GM19240 (cell line): ENCODE results near the gene NUP98.
"Not testable (repeated sequence)": the region's sequence is repeated elsewhere in the genome, so short reads cannot be mapped to it uniquely, and the experiment has no call there.

Source experiments
- DNase-seq: peaks from one replicate; pipeline ENCODE4 v3.0.0; 2011; ENCODE audit warnings: low spot score; ENCODE audit not compliant: insufficient read length

NUP98 gene

DNA sequence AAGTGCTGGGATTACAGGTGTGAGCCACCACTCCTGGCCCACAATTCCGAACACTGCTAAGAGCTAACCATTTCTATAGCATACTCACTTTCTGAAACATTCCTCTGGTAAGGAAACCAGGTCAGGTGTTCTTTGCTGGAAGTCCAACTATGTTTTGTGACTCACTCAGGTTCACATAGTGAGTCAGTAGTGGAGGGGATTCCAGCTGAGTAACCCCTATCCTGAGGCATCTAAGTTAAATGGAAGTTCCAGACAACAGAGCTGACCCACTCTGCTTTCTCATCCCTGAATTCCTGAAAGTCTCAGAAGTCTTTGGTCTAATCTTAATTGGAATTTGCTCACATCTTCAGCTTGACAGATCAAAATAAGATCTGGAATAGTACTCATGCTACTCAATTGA lies 123.2 kb downstream of the NUP98 start:
- DNase-seq: no peak

GRCh38 chr11:3671334-3672254 lies 125.8 kb downstream of the NUP98 start, which contains the start of gene CHRNA10:
Gene CHRNA10 (minus strand): TSS chr11:3671384. CDS start chr11:3671312, 72 bp downstream.
- DNase-seq: no peak

- DNase-seq: no peak
Measured at GRCh38 chr11:3669742-3670183, 127.6 kb downstream of the NUP98 start.

GRCh38 chr11:3669128-3669527 lies 128.2 kb downstream of the NUP98 start:
- no peak for DNase-seq

- no peak for DNase-seq
Measured at GRCh38 chr11:3667149-3668035, 130.0 kb downstream of the NUP98 start.

DNA sequence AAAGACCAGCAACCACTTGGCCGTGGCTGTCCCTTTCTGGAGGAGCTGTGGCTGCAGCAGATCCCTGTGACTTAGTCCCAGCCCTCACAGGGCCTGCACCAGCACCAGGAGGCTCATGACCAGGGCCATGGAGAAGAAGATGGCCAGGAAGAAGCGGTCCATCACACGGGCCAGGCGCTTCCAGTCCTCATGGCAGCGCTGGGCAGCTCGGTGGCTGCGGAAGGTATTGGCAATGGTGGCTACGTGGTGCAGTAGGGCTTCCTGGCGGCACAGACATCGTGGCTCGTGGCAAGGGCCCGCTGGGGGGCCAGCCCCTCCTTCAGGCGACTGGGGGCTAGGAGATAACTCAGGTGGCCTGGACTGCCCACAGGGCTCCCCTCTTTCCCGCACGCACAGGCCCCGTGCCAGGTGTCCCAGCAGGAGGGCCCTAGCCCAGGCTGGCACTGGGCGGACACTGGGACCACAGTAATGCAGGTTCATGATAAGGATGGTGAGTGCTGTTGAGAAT lies 131.3 kb downstream of the NUP98 start:
- DNase-seq: no peak

DNA sequence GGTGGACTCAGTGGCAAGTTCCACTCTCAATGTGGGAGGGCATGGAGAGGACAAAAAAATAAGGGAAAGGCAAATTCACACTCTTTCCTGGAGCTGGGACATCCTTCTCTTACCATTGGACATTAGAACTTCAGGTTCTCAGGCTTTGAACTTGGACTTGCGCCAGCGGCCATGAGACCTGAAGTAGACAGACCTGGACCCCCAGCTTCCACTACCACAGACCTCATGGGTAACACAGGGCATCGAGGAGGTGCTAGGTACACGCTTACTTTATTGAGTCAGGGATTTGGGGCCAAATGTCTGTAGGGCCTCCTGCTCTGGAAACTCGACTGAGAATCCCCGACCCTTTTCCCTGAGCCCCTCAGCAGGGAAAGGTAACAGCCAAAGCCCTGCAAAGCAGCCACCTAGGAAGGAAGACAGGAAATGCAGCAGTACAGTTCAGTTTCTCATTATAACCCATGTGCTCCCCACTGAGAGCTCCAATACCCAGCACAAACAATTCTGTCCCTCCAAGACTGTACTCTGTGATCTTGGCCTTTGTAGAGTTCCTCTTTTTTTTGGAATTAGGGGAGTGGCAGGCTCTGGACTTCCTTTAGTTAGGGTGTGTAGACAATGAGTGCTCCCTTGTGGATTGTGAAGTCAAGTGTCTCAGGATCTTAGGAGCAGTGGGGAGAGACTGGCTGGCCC lies 131.9 kb downstream of the NUP98 start:
- no peak for DNase-seq

DNA sequence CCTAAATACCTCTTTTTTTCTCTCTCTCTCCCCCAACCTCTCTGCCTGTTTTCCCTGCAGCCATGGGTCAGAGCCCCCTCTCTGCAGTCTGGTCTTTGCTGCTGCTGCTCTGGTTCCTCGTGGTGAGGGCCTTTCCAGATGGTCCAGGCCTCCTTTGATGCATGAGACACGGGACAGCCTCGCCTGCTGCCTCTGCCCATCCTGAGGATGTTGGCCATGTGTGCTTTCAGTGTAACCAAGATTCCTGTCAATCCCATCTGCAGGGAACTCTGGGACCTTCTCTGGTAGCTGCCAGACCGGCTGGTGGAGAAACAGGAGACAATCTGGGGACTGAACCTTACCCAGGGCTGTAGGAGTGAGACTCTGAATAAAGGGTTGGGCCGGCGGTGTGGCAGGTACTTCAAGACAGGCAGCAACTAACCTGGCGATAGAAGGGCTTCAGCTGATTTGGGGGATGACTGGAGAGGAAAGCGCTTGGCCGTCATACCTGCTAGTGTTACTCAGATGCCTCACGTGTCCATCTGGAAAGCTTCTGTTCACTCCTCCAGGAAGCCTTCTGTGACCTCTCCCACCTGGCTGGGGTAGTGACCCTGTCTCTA lies 133.2 kb downstream of the NUP98 start:
- no peak for DNase-seq

- no peak for DNase-seq
Measured at GRCh38 chr11:3662856-3663255, 134.5 kb downstream of the NUP98 start.

- no peak for DNase-seq
Measured at GRCh38 chr11:3660960-3661359, 136.4 kb downstream of the NUP98 start.

DNA sequence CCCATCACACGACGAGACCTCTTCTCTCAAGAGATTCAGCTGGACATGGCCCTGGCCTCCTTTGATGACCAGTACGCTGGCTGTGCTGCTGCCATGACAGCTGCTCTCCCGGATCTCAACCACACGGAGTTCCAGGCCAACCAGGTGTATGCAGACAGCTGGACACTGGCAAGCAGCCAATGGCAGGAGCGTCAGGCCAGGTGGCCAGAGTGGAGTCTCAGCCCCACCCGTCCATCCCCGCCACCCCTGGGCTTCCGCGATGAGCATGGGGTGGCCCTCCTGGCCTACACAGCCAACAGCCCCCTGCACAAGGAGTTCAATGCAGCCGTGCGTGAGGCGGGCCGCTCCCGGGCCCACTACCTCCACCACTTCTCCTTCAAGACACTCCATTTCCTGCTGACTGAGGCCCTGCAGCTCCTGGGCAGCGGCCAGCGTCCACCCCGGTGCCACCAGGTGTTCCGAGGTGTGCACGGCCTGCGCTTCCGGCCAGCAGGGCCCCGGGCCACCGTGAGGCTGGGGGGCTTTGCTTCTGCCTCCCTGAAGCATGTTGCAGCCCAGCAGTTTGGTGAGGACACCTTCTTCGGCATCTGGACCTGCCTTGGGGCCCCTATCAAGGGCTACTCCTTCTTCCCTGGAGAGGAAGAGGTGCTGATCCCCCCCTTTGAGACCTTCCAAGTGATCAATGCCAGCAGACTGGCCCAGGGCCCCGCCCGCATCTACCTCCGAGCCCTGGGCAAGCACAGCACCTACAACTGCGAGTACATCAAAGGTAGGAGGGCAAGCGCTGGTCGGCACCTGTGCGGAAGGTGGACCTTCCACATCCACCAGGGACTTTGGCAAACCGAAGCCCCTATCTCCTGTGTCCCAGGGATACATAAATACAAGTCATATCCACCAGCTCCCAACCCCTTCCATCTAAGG lies 137.5 kb downstream of the NUP98 start:
- DNase-seq: no peak

- no peak for DNase-seq
Measured at GRCh38 chr11:3658252-3658651, 139.1 kb downstream of the NUP98 start.

- not testable (repeated sequence) for DNase-seq
Measured at GRCh38 chr11:3657331-3657730, 140.0 kb downstream of the NUP98 start.

DNA sequence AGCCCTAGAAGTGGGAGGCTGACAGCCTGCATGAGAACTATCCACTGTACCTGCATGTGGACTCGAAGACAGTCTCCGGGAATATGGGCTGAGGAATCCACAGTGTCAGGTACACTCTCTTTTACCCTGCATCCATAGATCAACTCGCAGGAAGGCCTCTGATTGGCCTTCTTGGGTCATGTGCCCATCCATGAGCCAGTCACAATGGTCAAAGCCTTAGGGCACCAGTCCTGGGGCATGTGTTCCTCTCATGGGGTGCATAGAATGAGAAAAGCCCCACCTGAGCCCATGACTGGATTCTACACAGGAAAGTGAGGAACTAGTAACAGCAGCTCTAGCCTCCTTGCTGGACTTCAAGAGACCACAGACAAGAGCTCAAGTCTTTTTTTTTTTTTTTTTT lies 141.8 kb downstream of the NUP98 start:
- DNase-seq: no peak

DNA sequence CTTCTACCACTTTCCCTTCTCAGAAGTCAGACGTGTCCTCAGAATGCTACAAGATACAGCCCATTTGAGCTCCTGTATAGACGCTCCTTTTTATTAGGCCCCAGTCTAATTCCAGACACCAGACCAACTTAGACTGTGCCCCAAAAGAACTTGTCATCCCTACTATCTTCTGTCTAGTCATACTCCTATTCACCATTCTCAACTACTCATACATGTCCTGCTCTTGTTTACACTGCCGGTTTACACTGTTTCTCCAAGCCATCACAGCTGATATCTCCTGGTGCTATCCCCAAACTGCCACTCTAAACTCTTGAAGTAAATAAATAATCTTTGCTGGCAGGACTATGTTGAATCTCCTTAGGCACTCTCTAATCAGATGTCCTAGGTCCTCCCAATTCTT lies 144.8 kb downstream of the NUP98 start:
- DNase-seq: not testable (repeated sequence)

DNA sequence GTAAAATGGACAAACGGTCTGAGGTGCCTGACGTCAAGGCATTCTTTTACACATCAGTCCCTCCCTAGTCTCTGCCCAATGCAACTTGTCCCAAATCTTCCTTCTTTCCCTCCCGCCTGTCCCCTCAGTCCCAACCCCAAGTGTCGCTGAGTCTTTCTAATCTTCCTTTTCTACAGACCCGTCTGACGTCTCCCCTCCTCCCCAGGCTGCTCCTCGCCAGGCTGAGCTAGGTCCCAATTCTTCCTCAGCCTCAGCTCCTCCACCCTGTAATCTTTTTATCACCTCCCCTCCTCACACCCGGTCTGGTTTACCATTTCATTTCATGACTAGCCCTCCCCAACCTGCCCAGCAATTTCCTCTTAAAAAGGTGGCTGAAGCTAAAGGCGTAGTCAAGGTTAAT lies 148.0 kb downstream of the NUP98 start:
- not testable (repeated sequence) for DNase-seq

GRCh38 chr11:3648843-3649242 lies 148.5 kb downstream of the NUP98 start:
- DNase-seq: not testable (repeated sequence)

DNA sequence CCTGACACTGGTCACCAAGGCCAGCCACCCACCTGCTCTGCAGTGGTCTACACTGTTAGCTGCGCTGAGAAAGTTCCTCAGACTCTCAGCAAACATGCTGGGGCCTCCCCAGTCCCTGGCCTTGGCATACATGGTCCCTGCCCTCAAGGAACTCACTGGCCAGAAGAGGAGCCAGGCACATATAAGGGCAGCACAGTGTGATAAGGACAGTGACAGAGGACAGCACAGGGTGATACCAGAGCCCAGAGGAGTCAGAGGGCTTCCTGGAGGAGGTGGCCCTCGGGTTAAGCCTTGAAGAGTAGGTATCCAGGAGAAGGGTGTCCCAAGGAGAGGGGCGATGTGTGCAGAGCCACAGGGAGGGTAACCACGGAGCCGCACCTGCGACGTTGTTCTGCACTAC lies 151.8 kb downstream of the NUP98 start:
- DNase-seq: no peak

DNA sequence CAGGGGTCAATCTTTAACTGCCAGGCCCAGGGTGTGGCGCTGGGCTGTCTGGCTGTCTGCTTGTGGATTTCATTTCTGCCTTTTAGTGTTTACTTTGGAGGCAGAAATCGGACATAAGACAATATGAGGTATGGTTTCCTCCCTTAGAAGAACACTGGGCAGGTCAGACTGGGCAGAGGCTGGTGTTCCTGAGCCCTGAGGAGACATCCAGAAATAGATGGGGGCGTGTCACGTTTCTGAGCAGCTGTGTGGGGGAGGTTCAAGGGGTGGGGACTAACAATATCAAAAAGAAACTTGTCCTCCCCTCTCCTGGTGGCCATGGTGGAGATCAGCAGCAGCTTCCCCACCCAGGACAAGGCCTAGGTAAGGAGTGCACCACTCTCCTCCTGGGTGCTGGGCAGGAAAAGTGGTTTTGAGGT lies 152.5 kb downstream of the NUP98 start, which contains the start of gene ART1:
ART1 (plus strand) TSS at position 312 of the 419 bp plus-strand sequence. CDS start 14,086 bp downstream, outside the sequence.
- DNase-seq: no peak
